ENCODE data around the gene APBB2. TPM values are rescaled to one million over a fixed set of nuclear protein-coding genes. Genes with fewer than 3 reads are reported as not detected.

APBB2 gene
- total and polyA plus RNA-seq, 10 of the 15 experiments (the other 5 are each of a cell fraction or from before 2014, with no cell fraction given), result 2.7 to 24.6 (median 19.0) TPM

DNA sequence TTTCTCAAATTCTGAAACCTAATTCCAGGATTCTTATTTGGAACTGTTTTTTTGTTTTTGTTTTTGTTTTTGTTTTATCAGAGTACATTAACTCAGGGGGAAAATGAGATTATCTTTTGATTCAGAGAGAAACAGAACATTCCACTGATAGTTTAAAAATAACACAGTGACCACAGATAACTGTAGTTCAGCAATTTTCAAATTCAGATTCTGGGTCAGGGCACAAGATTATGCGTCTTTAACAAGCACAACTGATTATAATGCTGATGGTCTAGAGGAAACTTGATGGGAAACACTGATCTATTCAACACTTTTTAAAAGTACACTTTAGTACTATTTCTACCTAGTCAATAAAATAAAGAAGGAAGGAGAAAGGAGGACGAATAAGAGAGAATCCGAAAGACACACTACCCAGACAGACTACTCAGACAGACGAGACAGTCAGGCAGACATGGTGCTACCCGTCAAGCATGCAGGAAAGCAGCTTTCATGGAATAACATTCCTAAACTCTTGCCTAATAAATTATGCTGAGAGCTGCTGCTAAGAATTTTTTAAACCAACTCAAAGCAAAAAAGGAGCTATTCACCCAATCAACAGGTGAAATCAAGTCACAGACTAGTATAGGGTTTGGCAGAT, 59.0 kb downstream of the APBB2 start (continued):
- TF ChIP-seq STAT1 (conservative IDR thresholded peaks at IDR 0.05) (no peak), BRCA1 (IDR thresholded peaks at IDR 0.05; ENCODE audit: low read depth, low read length) (no peak), IRF5 (IDR thresholded peaks at IDR 0.05; ENCODE audit: borderline replicate concordance) (no peak), MYC (IDR thresholded peaks at IDR 0.05; ENCODE audit: insufficient read depth, insufficient read length, insufficient replicate concordance, low read length, severe bottlenecking) (no peak)

DNA sequence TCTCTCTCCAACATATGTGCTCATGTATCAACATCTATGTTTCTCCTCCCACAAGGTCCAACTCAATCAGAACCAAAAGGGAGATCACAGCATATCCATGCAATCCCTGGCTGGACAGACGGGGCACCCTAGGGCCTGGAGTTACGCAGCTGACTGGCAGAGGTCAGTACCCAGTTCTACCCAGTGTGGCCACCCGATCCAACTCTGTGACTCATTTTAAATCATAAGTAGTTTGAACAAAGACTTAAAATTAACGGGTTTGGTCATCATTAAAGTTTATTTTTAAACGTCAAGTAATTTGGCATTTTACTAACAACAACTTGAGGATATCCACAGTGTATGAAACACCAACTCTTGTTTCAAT, 59.5 kb downstream of the APBB2 start:
- Histone ChIP-seq H3K27ac (ENCODE audit: control insufficient read depth, insufficient read depth) (no peak overlapping the region), H3K9me3 (replicated peaks; ENCODE audit: control insufficient read depth, insufficient read depth, low read length) (no peaks in the 10 kb centered on the region; the same call in none of the 3 replicates), H3K4me1 (ENCODE audit: control insufficient read depth, insufficient read depth, low read length) (no peaks in the 10 kb centered on the region), H3K9ac (ENCODE audit: control insufficient read depth, insufficient read depth, low read length) (no peak overlapping the region), H2AFZ (ENCODE audit: control insufficient read depth, low read depth, low read length) (no peak overlapping the region), H3K4me2 (ENCODE audit: control insufficient read depth, insufficient read depth) (no peak overlapping the region), H4K20me1 (ENCODE audit: control insufficient read depth, insufficient read depth) (no peaks in the 10 kb centered on the region), H3K4me3 (no peak overlapping the region), H3K79me2 (ENCODE audit: control insufficient read depth, insufficient read depth, low read length) (no peaks in the 10 kb centered on the region; the same call in none of the 2 replicates), H3K36me3 (ENCODE audit: control insufficient read depth in 2 of 2, insufficient read depth in 2 of 2, low read length in 1 of 2) (no peaks in the 10 kb centered on the region), H3K27me3 (replicated peaks in 1 of 2; ENCODE audit: control insufficient read depth in 2 of 2, insufficient read depth in 2 of 2, low read length in 1 of 2) (no peaks in the 10 kb centered on the region)
- RAD21 ChIA-PET (ENCODE audit: unreplicated experiment), result no interaction called here
- peak; percentile 7 for FAIRE-seq
- 79% methylated on average over 5 of the region's 5 CpGs for WGBS (ENCODE audit: insufficient coverage, insufficient replicate concordance, low lambda C conversion rate, missing lambda C conversion rate)
- intact Hi-C loops (cut with micrococcal nuclease; ENCODE audit: unreplicated experiment) (no loop called here), in situ Hi-C loops (cut with MboI) (no loop called here)
- SMC1A ChIA-PET (ENCODE audit: uncharacterized antibody, unreplicated experiment), result interaction anchor here (1.4 to 1.7 kb wide), 2 partner anchors 11 to 18 kb away, joined by 5 to 7 read pairs; no protein-coding TSS in a partner anchor
- POLR2A ChIA-PET, result no interaction called here
- no TSS peak for BruUV-seq (replicated peaks)
- CTCF ChIA-PET, result interaction anchor here (1.1 kb wide), 1 partner anchor 30 kb away, joined by 3 read pairs; no protein-coding TSS in a partner anchor
- ATAC-seq, result no peak
- DNase-seq (ENCODE audit: low read depth, low spot score), result no peak
- TF ChIP-seq YBX1 (IDR thresholded peaks at IDR 0.05), result no peak
- TF ChIP-seq ATF7 (IDR thresholded peaks at IDR 0.05; ENCODE audit: low read depth), result no peak
- TF ChIP-seq EGR1 (IDR thresholded peaks at IDR 0.05; ENCODE audit: borderline replicate concordance in 1 of 2, low read depth in 2 of 2, low read length in 2 of 2), result no peak
- TF ChIP-seq PKNOX1 (IDR thresholded peaks at IDR 0.05), result no peak
- TF ChIP-seq HCFC1 (IDR thresholded peaks at IDR 0.05; ENCODE audit: low read length), result no peak
- TF ChIP-seq IRF5 (IDR thresholded peaks at IDR 0.05; ENCODE audit: borderline replicate concordance), result no peak
- no peak for TF ChIP-seq RAD51 (IDR thresholded peaks at IDR 0.05)
- TF ChIP-seq ZZZ3 (IDR thresholded peaks at IDR 0.05; ENCODE audit: control insufficient read depth, insufficient read length, low read depth), result no peak
- no peak for TF ChIP-seq BHLHE40 (IDR thresholded peaks at IDR 0.05; ENCODE audit: borderline replicate concordance in 1 of 2, low read depth in 2 of 2, low read length in 1 of 2)
- TF ChIP-seq CBX5 (IDR thresholded peaks at IDR 0.05; ENCODE audit: low read depth), result no peak
- TF ChIP-seq TARDBP (IDR thresholded peaks at IDR 0.05; ENCODE audit: borderline replicate concordance), result no peak
- TF ChIP-seq USF1 (IDR thresholded peaks at IDR 0.05; ENCODE audit: borderline replicate concordance, extremely low read length, insufficient read depth, low read depth, low read length), result no peak
- TF ChIP-seq TCF12 (IDR thresholded peaks at IDR 0.05; ENCODE audit: low read depth, low read length), result no peak
- TF ChIP-seq NBN (IDR thresholded peaks at IDR 0.05), result no peak
- no peak for TF ChIP-seq HDAC2 (IDR thresholded peaks at IDR 0.05)
